ENCODE results near the gene SOCS4.
A peak's percentile ranks its signal among the peaks of the same experiment; 100 is the strongest.
"Not testable (repeated sequence)": the region's sequence is repeated elsewhere in the genome, so short reads cannot be mapped to it uniquely, and the experiment has no call there.

Gene SOCS4

DNA sequence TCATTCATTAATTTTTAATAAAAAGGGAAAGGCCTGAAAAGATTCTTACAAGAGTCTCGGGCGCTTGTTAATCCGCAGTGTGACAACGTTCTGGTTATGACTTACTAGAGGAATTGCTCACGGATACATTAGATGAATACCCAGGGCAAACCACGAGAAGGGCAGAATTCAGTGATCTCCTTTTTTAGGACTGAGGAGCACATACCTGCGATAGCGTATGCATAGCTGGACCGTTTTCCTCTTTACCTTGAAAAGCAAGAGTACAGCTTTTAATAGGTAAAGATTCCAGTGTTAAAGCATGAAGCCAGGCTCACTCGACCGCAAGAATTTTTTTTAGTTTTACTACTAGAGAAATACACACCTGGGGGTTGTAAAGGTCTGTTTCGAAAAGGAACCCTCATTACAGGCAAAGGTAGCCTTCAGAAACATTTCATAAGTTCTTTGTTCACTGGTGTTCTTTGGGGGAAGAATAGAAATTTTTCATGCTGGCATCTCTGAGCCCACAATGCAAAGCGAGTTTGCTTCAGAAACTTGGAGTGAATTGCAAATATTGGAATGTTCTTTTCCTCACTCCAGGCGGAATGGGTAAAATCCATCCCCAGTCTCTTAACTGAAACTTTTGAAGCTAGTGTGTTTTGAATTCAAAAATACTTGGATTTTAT is 25.4 kb downstream of the SOCS4 start:
- no peaks in the 10 kb centered on the region for H3K9me3 ChIP-seq (ENCODE audit: insufficient read depth, low read depth, low read length)
- whole genome bisulfite sequencing: 3% methylated on average over 11 of the region's 14 CpGs
- H3K36me3 ChIP-seq (ENCODE audit: insufficient read depth, low read length): peaks cover 41% of the 10 kb centered on the region
- peak overlapping the region; percentile 99 for H3K9ac ChIP-seq (ENCODE audit: low read depth, low read length)
- peak overlapping the region; percentile 100 for H3K27ac ChIP-seq (ENCODE audit: low read depth, low read length)
- peaks cover 22% of the 10 kb centered on the region for H3K4me1 ChIP-seq (ENCODE audit: insufficient read depth, low read length)
- no peaks in the 10 kb centered on the region for H3K27me3 ChIP-seq (ENCODE audit: insufficient read depth, low read length)
- peak overlapping the region; percentile 99 for H3K4me3 ChIP-seq (ENCODE audit: low read length)

DNA sequence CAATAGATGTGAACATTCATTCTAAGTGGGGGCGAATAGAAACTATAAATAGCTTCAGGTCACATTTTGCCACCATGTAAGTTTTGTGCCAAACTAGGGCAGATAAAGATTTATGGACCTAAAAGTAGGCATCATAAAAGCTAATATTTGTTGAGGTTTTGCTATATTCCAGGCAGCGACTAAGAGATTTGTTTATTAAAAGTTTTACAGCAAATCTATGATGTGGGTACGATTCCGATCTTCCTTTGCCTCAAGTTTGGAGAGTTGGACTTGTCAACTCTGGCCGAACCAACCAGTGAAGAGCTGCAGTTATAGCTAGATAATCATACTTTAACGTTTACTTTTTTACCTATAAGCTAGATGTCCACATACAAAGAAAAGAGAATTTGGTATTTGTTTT is 26.0 kb downstream of the SOCS4 start:
- peaks cover 22% of the 10 kb centered on the region for H3K4me1 ChIP-seq (ENCODE audit: insufficient read depth, low read length)
- 87% methylated on average over 6 of the region's 6 CpGs for WGBS
- H3K9me3 ChIP-seq (ENCODE audit: insufficient read depth, low read depth, low read length): no peaks in the 10 kb centered on the region
- peak overlapping the region; percentile 100 for H3K27ac ChIP-seq (ENCODE audit: low read depth, low read length)
- H3K9ac ChIP-seq (ENCODE audit: low read depth, low read length): peak overlapping the region; percentile 99
- peaks cover 47% of the 10 kb centered on the region for H3K36me3 ChIP-seq (ENCODE audit: insufficient read depth, low read length)
- peak overlapping the region; percentile 99 for H3K4me3 ChIP-seq (ENCODE audit: low read length)
- H3K27me3 ChIP-seq (ENCODE audit: insufficient read depth, low read length): no peaks in the 10 kb centered on the region

DNA sequence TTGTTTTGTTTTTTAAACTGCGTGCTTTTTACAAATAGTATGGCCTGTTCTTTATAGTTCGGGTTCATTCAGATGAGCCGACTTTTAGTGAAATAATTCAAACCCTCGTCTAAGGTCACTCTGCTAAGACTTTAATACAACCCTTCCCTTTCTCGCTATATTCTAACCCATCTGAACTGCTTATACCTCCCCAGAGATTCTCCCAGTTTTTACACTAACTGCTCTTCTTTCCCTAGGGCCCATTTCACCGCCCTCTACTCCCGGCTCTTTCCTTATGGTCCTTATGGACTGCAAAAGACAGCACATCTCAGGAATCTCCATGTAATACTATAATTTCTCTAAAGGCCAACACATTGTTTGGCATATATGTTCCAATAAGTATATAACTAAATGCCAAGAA is 26.5 kb downstream of the SOCS4 start:
- Histone ChIP-seq H3K9me3 (ENCODE audit: insufficient read depth, low read depth, low read length) (no peaks in the 10 kb centered on the region), H3K4me3 (ENCODE audit: low read length) (peak overlapping the region; percentile 99), H3K27me3 (ENCODE audit: insufficient read depth, low read length) (no peaks in the 10 kb centered on the region), H3K36me3 (ENCODE audit: insufficient read depth, low read length) (peaks cover 51% of the 10 kb centered on the region), H3K4me1 (ENCODE audit: insufficient read depth, low read length) (peaks cover 22% of the 10 kb centered on the region), H3K9ac (ENCODE audit: low read depth, low read length) (peak overlapping the region; percentile 99; the same call in 1 of the 2 replicates), H3K27ac (ENCODE audit: low read depth, low read length) (no peak overlapping the region)
- WGBS: 93% methylated on average over 7 of the region's 7 CpGs

DNA sequence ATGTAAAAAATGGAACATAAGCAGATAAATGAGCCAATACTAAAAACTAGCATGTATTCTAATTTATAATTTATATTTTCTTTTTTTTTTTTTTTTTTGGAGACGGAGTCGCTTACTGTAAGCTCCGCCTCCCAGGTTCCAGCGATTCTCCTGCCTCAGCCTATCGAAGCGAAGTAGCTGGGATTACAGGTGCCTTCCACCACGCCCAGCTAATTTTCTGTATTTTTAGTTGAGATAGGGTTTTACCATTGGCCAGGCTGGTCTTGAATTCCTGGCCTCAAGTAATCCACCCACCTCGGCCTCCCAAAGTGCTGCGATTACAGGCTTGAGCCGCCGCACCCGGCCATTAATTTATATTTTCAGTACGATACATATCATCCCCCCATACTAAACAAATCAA is 27.1 kb downstream of the SOCS4 start:
- 93% methylated on average over 13 of the region's 13 CpGs for WGBS
- Histone ChIP-seq H3K27me3 (ENCODE audit: insufficient read depth, low read length) (no peaks in the 10 kb centered on the region), H3K4me3 (ENCODE audit: low read length) (no peak overlapping the region), H3K36me3 (ENCODE audit: insufficient read depth, low read length) (peaks cover 55% of the 10 kb centered on the region), H3K27ac (ENCODE audit: low read depth, low read length) (no peak overlapping the region), H3K9me3 (ENCODE audit: insufficient read depth, low read depth, low read length) (no peaks in the 10 kb centered on the region), H3K4me1 (ENCODE audit: insufficient read depth, low read length) (peaks cover 22% of the 10 kb centered on the region), H3K9ac (ENCODE audit: low read depth, low read length) (no peak overlapping the region)

DNA sequence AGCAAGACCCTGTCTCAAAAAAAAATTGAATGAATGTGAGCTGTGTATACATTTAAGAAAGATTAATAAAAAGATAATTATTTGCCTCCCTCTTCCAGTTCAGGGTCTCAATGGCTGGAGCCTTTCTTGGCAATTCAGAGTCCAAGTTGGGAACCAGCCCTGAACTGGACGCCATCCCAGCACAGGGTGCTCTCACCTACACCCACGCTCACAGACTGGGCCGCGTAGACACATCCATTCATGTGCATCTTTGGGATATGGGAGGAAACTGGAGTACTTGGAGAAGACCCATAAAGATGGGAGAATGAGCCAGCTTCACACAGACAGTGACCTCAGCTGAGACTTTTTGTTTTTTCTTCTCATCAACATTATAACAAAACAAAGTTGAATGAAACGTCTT is 30.9 kb downstream of the SOCS4 start:
- no peaks in the 10 kb centered on the region for H3K9me3 ChIP-seq (ENCODE audit: insufficient read depth, low read depth, low read length)
- no peak overlapping the region for H3K4me3 ChIP-seq (ENCODE audit: low read length)
- H3K36me3 ChIP-seq (ENCODE audit: insufficient read depth, low read length): peaks cover 89% of the 10 kb centered on the region
- no peak overlapping the region for H3K9ac ChIP-seq (ENCODE audit: low read depth, low read length)
- H3K27me3 ChIP-seq (ENCODE audit: insufficient read depth, low read length): no peaks in the 10 kb centered on the region
- 92% methylated on average over 5 of the region's 5 CpGs for WGBS
- no peak overlapping the region for H3K27ac ChIP-seq (ENCODE audit: low read depth, low read length)
- H3K4me1 ChIP-seq (ENCODE audit: insufficient read depth, low read length): peaks cover 15% of the 10 kb centered on the region

DNA sequence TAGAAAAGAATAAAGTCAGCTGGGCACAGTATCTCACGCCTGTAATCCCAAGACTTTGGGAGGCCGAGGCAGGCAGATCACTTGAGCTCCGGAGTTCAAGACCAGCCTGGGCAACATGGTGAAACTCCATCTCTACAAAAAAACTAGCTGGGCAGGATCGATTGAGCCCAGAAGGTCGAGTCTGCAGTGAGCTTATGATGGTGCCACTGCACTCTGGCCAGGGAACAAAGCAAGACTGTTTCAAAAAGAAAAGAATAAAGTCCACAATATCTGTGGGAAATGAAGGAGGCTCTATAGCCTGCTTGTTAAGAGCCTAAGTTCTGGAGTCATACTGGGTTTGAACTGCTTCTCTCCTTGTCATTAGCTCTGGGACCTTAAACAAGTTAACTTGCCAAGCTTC is 32.3 kb downstream of the SOCS4 start:
- H3K27ac ChIP-seq (ENCODE audit: low read depth, low read length): no peak overlapping the region
- 96% methylated on average over 5 of the region's 5 CpGs for WGBS
- H3K36me3 ChIP-seq (ENCODE audit: insufficient read depth, low read length): peaks cover 90% of the 10 kb centered on the region
- H3K9me3 ChIP-seq (ENCODE audit: insufficient read depth, low read depth, low read length): no peaks in the 10 kb centered on the region
- no peak overlapping the region for H3K9ac ChIP-seq (ENCODE audit: low read depth, low read length)
- no peak overlapping the region for H3K4me3 ChIP-seq (ENCODE audit: low read length)
- 0 out of 2 replicates have a peak, but pooled peaks cover 4% of the 10 kb centered on the region for H3K4me1 ChIP-seq (ENCODE audit: insufficient read depth, low read length)
- H3K27me3 ChIP-seq (ENCODE audit: insufficient read depth, low read length): no peaks in the 10 kb centered on the region

DNA sequence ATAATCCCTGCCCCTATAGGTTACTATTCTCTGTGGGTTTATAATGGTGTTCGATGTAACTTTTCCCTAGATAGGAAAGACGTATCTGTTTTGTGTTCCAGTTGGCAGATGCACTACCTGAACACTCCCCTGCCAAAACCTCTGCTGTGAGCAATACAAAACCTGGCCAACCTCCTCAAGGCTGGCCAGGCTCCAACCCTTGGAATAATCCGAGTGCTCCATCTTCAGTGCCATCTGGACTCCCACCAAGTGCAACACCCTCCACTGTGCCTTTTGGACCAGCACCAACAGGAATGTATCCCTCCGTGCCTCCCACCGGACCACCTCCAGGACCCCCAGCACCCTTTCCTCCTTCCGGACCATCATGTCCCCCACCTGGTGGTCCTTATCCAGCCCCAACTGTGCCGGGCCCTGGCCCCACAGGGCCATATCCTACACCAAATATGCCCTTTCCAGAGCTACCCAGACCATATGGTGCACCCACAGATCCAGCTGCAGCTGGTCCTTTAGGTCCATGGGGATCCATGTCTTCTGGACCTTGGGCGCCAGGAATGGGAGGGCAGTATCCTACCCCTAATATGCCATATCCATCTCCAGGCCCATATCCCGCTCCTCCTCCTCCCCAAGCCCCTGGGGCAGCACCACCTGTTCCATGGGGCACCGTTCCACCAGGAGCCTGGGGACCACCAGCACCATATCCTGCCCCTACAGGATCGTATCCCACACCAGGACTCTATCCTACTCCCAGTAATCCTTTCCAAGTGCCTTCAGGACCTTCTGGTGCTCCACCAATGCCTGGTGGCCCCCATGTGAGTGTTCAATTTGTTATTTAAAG is 35.7 kb downstream of the SOCS4 start:
- Histone ChIP-seq H3K9ac (ENCODE audit: low read depth, low read length) (no peak overlapping the region), H3K27me3 (ENCODE audit: insufficient read depth, low read length) (no peaks in the 10 kb centered on the region)

DNA sequence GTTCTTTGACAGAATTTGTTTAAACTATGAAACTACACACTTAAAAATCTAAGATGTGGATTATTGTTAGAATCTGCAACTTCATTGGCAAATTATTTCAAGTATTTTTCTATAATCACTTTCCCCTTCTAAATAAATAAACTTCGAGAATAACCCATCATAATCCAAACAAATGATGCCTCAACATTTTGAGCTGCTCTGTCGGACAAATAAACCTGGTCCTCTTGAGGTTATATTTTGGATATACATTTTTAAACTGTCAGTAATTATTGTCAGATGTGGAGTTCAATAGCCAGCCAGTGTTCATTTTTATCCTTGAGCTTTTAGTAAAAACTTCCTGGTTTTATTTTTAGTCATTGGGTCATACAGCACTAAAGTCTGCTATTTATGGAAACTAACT is 37.9 kb downstream of the SOCS4 start:
- H3K9me3 ChIP-seq (ENCODE audit: insufficient read depth, low read depth, low read length); H3K9ac ChIP-seq (ENCODE audit: low read depth, low read length); H3K27me3 ChIP-seq (ENCODE audit: insufficient read depth, low read length); H3K4me1 ChIP-seq (ENCODE audit: insufficient read depth, low read length); H3K27ac ChIP-seq (ENCODE audit: low read depth, low read length); H3K4me3 ChIP-seq (ENCODE audit: low read length): not testable (repeated sequence)
- 100% methylated on average over 1 of the region's 2 CpGs for WGBS
- peaks cover 65% of the 10 kb centered on the region for H3K36me3 ChIP-seq (ENCODE audit: insufficient read depth, low read length)

More for the DNA sequence above, 35.7 kb downstream of the SOCS4 start:
- Histone ChIP-seq H3K27ac (ENCODE audit: low read depth, low read length) (no peak overlapping the region), H3K9me3 (ENCODE audit: insufficient read depth, low read depth, low read length) (no peaks in the 10 kb centered on the region), H3K4me1 (ENCODE audit: insufficient read depth, low read length) (no peaks in the 10 kb centered on the region), H3K4me3 (ENCODE audit: low read length) (no peak overlapping the region), H3K36me3 (ENCODE audit: insufficient read depth, low read length) (peaks cover 84% of the 10 kb centered on the region)
- WGBS: 96% methylated on average over 11 of the region's 11 CpGs

DNA sequence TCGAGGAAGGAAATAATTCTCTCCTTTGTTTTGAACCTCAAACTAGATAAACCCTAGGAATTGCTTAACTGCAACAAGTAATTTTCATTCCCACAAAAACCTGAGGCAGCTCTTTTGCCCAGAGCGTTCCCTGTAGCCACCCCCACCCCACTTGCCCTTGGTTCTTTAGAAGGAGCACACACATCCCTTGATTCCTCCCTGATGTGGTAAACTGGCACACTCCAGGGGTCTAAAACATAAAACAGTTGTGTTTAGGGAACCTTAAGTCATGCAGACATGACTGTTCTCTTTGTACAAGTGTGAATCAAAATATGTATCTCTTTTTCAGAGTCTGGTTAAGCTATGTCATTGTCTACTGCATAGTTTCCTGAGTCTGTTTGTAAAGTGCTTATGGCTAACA is 38.4 kb downstream of the SOCS4 start:
- Histone ChIP-seq H3K36me3 (ENCODE audit: insufficient read depth, low read length) (peaks cover 63% of the 10 kb centered on the region), H3K4me1 (ENCODE audit: insufficient read depth, low read length) (no peaks in the 10 kb centered on the region), H3K9ac (ENCODE audit: low read depth, low read length) (no peak overlapping the region), H3K27ac (ENCODE audit: low read depth, low read length) (no peak overlapping the region), H3K4me3 (ENCODE audit: low read length) (no peak overlapping the region), H3K27me3 (ENCODE audit: insufficient read depth, low read length) (no peaks in the 10 kb centered on the region), H3K9me3 (ENCODE audit: insufficient read depth, low read depth, low read length) (no peaks in the 10 kb centered on the region)
- 94% methylated on average over 2 of the region's 2 CpGs for WGBS

DNA sequence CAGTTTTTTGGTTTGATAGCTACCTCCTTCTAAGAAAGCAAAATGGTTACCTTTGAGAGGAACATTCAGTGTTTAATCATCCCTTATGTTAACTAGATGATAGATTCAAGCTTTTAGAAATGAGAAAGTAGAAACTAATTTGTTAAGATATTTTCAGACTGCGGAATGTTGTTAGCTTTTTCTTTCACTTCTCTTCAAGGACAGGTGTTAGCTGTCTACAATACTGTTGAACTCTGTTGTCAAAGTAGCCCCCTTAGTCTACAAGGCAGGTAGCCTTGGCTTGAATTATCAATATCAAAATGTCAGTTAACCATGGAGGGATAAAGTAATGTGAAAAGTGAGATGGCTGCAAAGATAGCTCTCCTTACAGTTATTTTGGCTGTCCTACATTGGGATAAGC is 39.2 kb downstream of the SOCS4 start:
- no peaks in the 10 kb centered on the region for H3K4me1 ChIP-seq (ENCODE audit: insufficient read depth, low read length)
- no peaks in the 10 kb centered on the region for H3K27me3 ChIP-seq (ENCODE audit: insufficient read depth, low read length)
- H3K9ac ChIP-seq (ENCODE audit: low read depth, low read length): no peak overlapping the region
- no peaks in the 10 kb centered on the region for H3K9me3 ChIP-seq (ENCODE audit: insufficient read depth, low read depth, low read length)
- WGBS: 100% methylated on average over 1 of the region's 1 CpG
- H3K36me3 ChIP-seq (ENCODE audit: insufficient read depth, low read length): peaks cover 55% of the 10 kb centered on the region
- no peak overlapping the region for H3K4me3 ChIP-seq (ENCODE audit: low read length)
- no peak overlapping the region for H3K27ac ChIP-seq (ENCODE audit: low read depth, low read length)

DNA sequence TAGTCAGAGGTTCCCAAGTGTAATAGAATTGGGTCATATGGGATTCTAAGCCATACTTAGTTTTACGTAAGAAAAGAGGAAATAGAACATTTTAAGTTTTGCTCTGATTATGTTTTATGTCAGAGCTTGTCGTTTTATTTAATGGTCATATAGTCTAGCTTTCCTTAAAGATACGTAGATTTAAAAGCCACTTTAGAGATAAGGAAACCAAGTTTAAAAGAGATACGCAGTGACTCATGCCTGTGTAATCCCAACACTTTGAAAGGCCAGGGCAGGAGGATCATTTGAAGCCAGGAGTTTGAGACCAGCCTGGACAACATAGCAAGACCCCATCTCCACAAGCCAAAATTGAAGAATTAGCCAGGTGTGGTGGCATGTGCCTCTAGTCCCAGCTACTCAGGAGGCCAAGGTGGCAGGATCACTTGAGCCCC is 44.0 kb downstream of the SOCS4 start:
- no peaks in the 10 kb centered on the region for H3K9me3 ChIP-seq (ENCODE audit: insufficient read depth, low read depth, low read length)
- H3K4me3 ChIP-seq (ENCODE audit: low read length): no peak overlapping the region
- no peak overlapping the region for H3K9ac ChIP-seq (ENCODE audit: low read depth, low read length)
- peaks cover 11% of the 10 kb centered on the region for H3K4me1 ChIP-seq (ENCODE audit: insufficient read depth, low read length)
- 95% methylated on average over 4 of the region's 4 CpGs for WGBS
- peaks cover 7% of the 10 kb centered on the region for H3K36me3 ChIP-seq (ENCODE audit: insufficient read depth, low read length)
- H3K27ac ChIP-seq (ENCODE audit: low read depth, low read length): no peak overlapping the region
- H3K27me3 ChIP-seq (ENCODE audit: insufficient read depth, low read length): no peaks in the 10 kb centered on the region

Data from HUES64 (cell line).